HEK293T (cell line): ENCODE data around the gene SERPINB6.
"Not testable (repeated sequence)": the region's sequence is repeated elsewhere in the genome, so short reads cannot be mapped to it uniquely, and the experiment has no call there.

Experiments
- CTCF ChIA-PET: fragments of 350-600 bp; formaldehyde crosslinking; extraction: SDS; loops from one replicate; lab custom pipeline; 2021; ENCODE audit warnings: antibody characterized with exemption, inconsistent platforms; lab: Yijun Ruan, JAX
- POLR2A ChIA-PET: fragments of 350-600 bp; formaldehyde crosslinking; extraction: SDS; loops from one replicate; lab custom pipeline; 2020; ENCODE audit warnings: antibody characterized with exemption, inconsistent platforms; lab: Yijun Ruan, JAX
- DNase-seq: peaks from one replicate; pipeline ENCODE4 v3.0.0; 2012; ENCODE audit warnings: mixed read lengths; ENCODE audit errors: extremely low spot score
- ARNT ChIP-seq: fragments of 450-650 bp; IDR thresholded peaks from 2 replicates; pipeline ENCODE4 v1.6.1; 2017; ENCODE audit warnings: mild to moderate bottlenecking
- BHLHE40 ChIP-seq: fragments of 450-650 bp; IDR thresholded peaks from 2 replicates; pipeline ENCODE4 v1.6.1; 2016; ENCODE audit warnings: mild to moderate bottlenecking, moderate library complexity, borderline replicate concordance
- CTBP1 ChIP-seq: fragments of 450-650 bp; IDR thresholded peaks from 2 replicates; pipeline ENCODE4 v1.6.1; 2016; ENCODE audit warnings: borderline replicate concordance
- ELF4 ChIP-seq: fragments of 450-650 bp; IDR thresholded peaks from 2 replicates; pipeline ENCODE4 v1.6.1; 2017; ENCODE audit warnings: antibody characterized with exemption
- FOXA1 ChIP-seq: fragments of 450-650 bp; IDR thresholded peaks from 2 replicates; pipeline ENCODE4 v1.6.1; 2016; ENCODE audit warnings: mild to moderate bottlenecking
- FOXK2 ChIP-seq: fragments of 450-650 bp; IDR thresholded peaks from 2 replicates; pipeline ENCODE4 v1.6.1; 2016; ENCODE audit warnings: mild to moderate bottlenecking
- FOXM1 ChIP-seq: fragments of 450-650 bp; IDR thresholded peaks from 2 replicates; pipeline ENCODE4 v1.6.1; 2017; ENCODE audit warnings: mild to moderate bottlenecking, borderline replicate concordance
- HDGF ChIP-seq: fragments of 450-650 bp; IDR thresholded peaks from 2 replicates; pipeline ENCODE4 v1.6.1; 2017; ENCODE audit warnings: antibody characterized with exemption, borderline replicate concordance
- L3MBTL2 ChIP-seq: fragments of 450-650 bp; conservative IDR thresholded peaks from 2 replicates; pipeline ENCODE4 v1.6.1; 2016; ENCODE audit warnings: mild to moderate bottlenecking
- LEF1 ChIP-seq: fragments of 450-650 bp; IDR thresholded peaks from 2 replicates; pipeline ENCODE4 v1.6.1; 2017; ENCODE audit warnings: mild to moderate bottlenecking, borderline replicate concordance
- NFRKB ChIP-seq: fragments of 450-650 bp; IDR thresholded peaks from 2 replicates; pipeline ENCODE4 v1.6.1; 2016; ENCODE audit warnings: mild to moderate bottlenecking, moderate library complexity
- PKNOX1 ChIP-seq: fragments of 450-650 bp; IDR thresholded peaks from 2 replicates; pipeline ENCODE4 v1.6.1; 2016
- SP1 ChIP-seq: fragments of 450-650 bp; IDR thresholded peaks from 2 replicates; pipeline ENCODE4 v1.6.1; 2017
- SUZ12 ChIP-seq: fragments of 450-650 bp; IDR thresholded peaks from 2 replicates; pipeline ENCODE4 v1.6.1; 2016; ENCODE audit warnings: mild to moderate bottlenecking
- TARDBP ChIP-seq: fragments of 450-650 bp; IDR thresholded peaks from 2 replicates; pipeline ENCODE4 v1.6.1; 2016
- ZNF384 ChIP-seq: fragments of 450-650 bp; IDR thresholded peaks from 2 replicates; pipeline ENCODE4 v1.6.1; 2016

The SERPINB6 gene

GRCh38 chr6:2948228-2949025, 22.9 kb downstream of the SERPINB6 start:
- CTCF ChIA-PET: no interaction called here
- POLR2A ChIA-PET: interaction anchor here (1.3 kb wide), 1 partner anchor 40 kb away, joined by 3 read pairs; no protein-coding TSS in a partner anchor
- no peak for DNase-seq
- TF ChIP-seq FOXA1 (no peak), L3MBTL2 (no peak), FOXM1 (no peak)

- POLR2A ChIA-PET: no interaction called here
- no peak for TF ChIP-seq SP1
- TF ChIP-seq ARNT: no peak
- no peak for TF ChIP-seq L3MBTL2
- no peak for TF ChIP-seq NFRKB
- no peak for TF ChIP-seq CTBP1
- TF ChIP-seq FOXA1: no peak
- no peak for TF ChIP-seq LEF1
- TF ChIP-seq HDGF: no peak
- no peak for DNase-seq
- CTCF ChIA-PET: no interaction called here
Observed at GRCh38 chr6:2947445-2947844, 23.9 kb downstream of the SERPINB6 start.

- DNase-seq: no peak
- ChIA-PET POLR2A (no interaction called here), CTCF (interaction anchor here (1.1 kb wide), 1 partner anchor 12 kb away, joined by 4 read pairs; no protein-coding TSS in a partner anchor)
- TF ChIP-seq SP1: no peak
Observed at GRCh38 chr6:2945153-2945452, 26.3 kb downstream of the SERPINB6 start.

DNA sequence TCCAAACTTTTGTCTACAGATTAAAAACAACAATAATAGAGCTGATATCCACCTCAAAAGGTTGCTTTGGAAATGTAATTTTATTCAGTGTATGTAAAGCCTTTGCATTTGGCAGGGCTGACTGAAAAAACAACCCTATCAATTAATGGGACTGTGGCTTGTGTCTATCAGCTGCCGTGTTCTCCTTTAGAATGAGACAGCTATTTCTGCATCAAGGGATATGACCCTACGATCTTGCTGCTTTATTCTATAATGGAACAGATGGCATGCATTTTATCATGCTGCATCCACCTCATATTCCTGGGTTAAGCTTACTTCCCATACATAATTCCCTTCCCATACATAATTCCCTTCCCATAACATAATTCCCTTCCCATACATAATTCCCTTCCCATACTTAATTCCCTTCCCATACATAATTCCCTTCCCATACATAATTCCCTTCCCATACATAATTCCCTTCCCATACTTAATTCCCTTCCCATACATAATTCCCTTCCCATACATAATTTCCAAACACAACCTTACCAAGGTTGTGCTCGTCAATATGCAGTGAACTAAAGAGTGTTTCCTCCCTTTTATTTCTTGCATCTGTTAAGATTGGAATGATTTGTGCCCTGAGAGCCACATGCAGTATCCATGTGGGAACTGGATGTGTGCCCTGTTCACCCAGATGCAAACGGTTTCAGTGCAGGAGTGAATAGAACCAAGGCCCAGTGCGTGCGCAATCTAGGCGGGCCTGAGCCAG, 26.8 kb downstream of the SERPINB6 start:
- TF ChIP-seq FOXA1: no peak
- TF ChIP-seq PKNOX1: no peak
- TF ChIP-seq FOXM1: no peak
- no peak for TF ChIP-seq CTBP1
- TF ChIP-seq ZNF384: no peak
- no peak for TF ChIP-seq BHLHE40
- no peak for TF ChIP-seq SUZ12
- TF ChIP-seq LEF1: no peak
- TF ChIP-seq ELF4: no peak
- TF ChIP-seq SP1: no peak
- TF ChIP-seq HDGF: no peak
- CTCF ChIA-PET: interaction anchor here (0.6 to 1.5 kb wide), 5 partner anchors 8 to 1361 kb away, joined by 3 to 6 read pairs (median 4); no protein-coding TSS in a partner anchor
- DNase-seq: no peak
- POLR2A ChIA-PET: no interaction called here

DNA sequence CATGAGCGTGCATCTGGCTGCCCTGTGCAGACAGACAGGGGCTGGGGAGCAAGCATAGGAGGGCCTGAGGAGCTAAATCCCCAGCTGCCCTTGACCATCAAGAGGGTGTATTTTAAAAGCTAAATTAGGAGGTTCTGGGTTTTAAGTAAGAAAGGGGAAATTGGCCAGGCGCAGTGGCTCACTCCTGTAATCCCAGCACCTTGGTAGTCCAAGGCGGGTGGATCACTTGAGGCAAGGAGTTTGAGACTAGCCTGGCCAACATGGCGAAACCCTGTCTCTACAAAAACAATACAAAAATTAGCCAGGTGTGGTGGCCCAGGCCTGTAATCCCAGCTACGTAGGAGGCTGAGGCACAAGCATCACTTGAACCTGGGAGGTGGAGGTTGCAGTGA, 27.8 kb downstream of the SERPINB6 start:
- DNase-seq: no peak
- ChIA-PET CTCF (interaction anchor here (0.6 to 1.5 kb wide), 3 partner anchors 9 to 304 kb away, joined by 3 to 6 read pairs (median 6); no protein-coding TSS in a partner anchor), POLR2A (no interaction called here)
- TF ChIP-seq L3MBTL2: no peak
- TF ChIP-seq LEF1: no peak
- no peak for TF ChIP-seq CTBP1
- no peak for TF ChIP-seq SP1
- TF ChIP-seq ELF4: no peak
- no peak for TF ChIP-seq PKNOX1
- TF ChIP-seq HDGF: no peak
- no peak for TF ChIP-seq SUZ12
- no peak for TF ChIP-seq FOXM1
- no peak for TF ChIP-seq BHLHE40
- TF ChIP-seq FOXA1: no peak
- TF ChIP-seq NFRKB: no peak
- TF ChIP-seq ZNF384: no peak
- no peak for TF ChIP-seq FOXK2
- TF ChIP-seq ARNT: no peak
- TF ChIP-seq TARDBP: no peak

DNA sequence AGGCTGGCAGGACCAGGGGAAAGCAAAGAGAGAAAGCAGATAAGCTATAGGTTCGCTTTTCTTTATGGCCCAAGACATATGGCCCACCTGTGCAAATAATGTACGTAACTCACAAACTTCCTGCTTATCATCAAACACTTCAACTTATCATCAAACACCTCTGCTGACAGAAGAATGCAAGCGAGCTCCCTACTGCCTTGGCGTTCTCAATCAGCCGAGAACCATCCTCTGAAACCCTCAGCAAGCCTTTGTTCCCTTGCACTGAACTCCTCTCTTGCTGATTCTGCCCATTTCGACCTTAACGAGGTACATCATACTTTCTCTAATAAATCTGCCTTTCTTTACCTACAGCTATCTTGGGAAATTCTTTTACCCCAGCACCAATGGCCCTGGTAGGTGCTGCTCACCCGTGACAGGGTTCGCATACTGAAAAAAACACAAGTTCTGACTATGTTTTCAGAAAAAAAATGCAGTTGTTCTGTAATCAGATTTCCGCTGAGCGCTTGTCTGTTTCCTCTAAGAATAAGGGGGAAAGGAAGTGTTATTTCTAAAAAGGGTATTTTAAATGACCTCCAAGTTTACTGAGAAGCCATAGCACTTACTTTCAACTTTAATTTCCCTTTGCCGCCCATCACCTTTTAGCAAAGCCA, 28.3 kb downstream of the SERPINB6 start:
- POLR2A ChIA-PET: interaction anchor here (0.7 kb wide), 1 partner anchor 47 kb away, joined by 4 read pairs; no protein-coding TSS in a partner anchor
- no peak for DNase-seq
- CTCF ChIA-PET: interaction anchor here (0.9 to 1.5 kb wide), 3 partner anchors 9 to 13 kb away, joined by 3 to 6 read pairs (median 3); no protein-coding TSS in a partner anchor
- no peak for TF ChIP-seq LEF1
- TF ChIP-seq NFRKB: no peak
- no peak for TF ChIP-seq FOXM1
- no peak for TF ChIP-seq ZNF384
- no peak for TF ChIP-seq BHLHE40
- no peak for TF ChIP-seq TARDBP
- no peak for TF ChIP-seq FOXA1
- TF ChIP-seq L3MBTL2: no peak
- TF ChIP-seq CTBP1: no peak
- no peak for TF ChIP-seq PKNOX1
- no peak for TF ChIP-seq SUZ12
- no peak for TF ChIP-seq ARNT
- TF ChIP-seq SP1: no peak
- no peak for TF ChIP-seq ELF4
- no peak for TF ChIP-seq HDGF
- no peak for TF ChIP-seq FOXK2

GRCh38 chr6:2942116-2942515, 29.3 kb downstream of the SERPINB6 start:
- not testable (repeated sequence) for DNase-seq
- POLR2A ChIA-PET: interaction anchor here (0.6 to 0.7 kb wide), 2 partner anchors 48 to 778 kb away, joined by 3 to 4 read pairs; no protein-coding TSS in a partner anchor
- CTCF ChIA-PET: interaction anchor here (0.6 to 1.1 kb wide), 3 partner anchors 10 to 94 kb away, joined by 3 to 6 read pairs (median 4); no protein-coding TSS in a partner anchor
